Kidney (tissue), 14 donors: Measurements from ENCODE around the gene FAM3C. TPM values are rescaled to one million over a fixed set of nuclear protein-coding genes. Genes with fewer than 3 reads are reported as not detected.

ENCODE experiments used
- DNase-seq, 5 donors: peaks; one replicate each; pipeline ENCODE4 v3.0.0-alpha.2; 2013 to 2020
- FAIRE-seq: peaks from 2 replicates; lab custom pipeline; 2012; peaks lifted over from hg19 to GRCh38; lab: Jason Lieb, UNC
- H3K27ac ChIP-seq, 2 donors: one replicate each; pipeline ENCODE4 v1.7.0; 2013; ENCODE audit warnings: low read depth in 2 of 2, low read length in 2 of 2, inconsistent platforms in 1 of 2
- H3K27me3 ChIP-seq: one replicate; pipeline ENCODE4 v1.7.1; 2013; ENCODE audit warnings: low read length, inconsistent platforms; ENCODE audit not compliant: control insufficient read depth, insufficient read depth
- H3K36me3 ChIP-seq, 3 donors: one replicate each; pipeline versions ENCODE4 v1.7.0 to v1.7.1; 2013; ENCODE audit warnings: low read length in 3 of 3, control low read depth in 1 of 3, inconsistent platforms in 1 of 3; ENCODE audit not compliant: insufficient read depth in 3 of 3, control insufficient read depth in 2 of 3
- H3K4me1 ChIP-seq, 3 donors: one replicate each; pipeline versions ENCODE4 v1.7.0 to v1.7.1; 2013; ENCODE audit warnings: low read length in 3 of 3, inconsistent platforms in 1 of 3, low read depth in 1 of 3; ENCODE audit not compliant: control insufficient read depth in 2 of 3, insufficient read depth in 2 of 3
- H3K4me3 ChIP-seq, 3 donors: one replicate each; pipeline versions ENCODE4 v1.7.0 to v1.8.1; 2013; ENCODE audit warnings: low read length in 3 of 3, control low read depth in 1 of 3, inconsistent platforms in 1 of 3
- H3K9ac ChIP-seq, 3 donors: one replicate each; pipeline versions ENCODE4 v1.7.0 to v1.7.1; 2013; ENCODE audit warnings: low read length in 3 of 3, control low read depth in 1 of 3, inconsistent platforms in 1 of 3
- H3K9me3 ChIP-seq, 3 donors: one replicate each; pipeline versions ENCODE4 v1.7.0 to v1.7.1; 2013; ENCODE audit warnings: low read length in 3 of 3, control low read depth in 1 of 3, inconsistent platforms in 1 of 3; ENCODE audit not compliant: control insufficient read depth in 2 of 3, insufficient read depth in 1 of 3
- intact Hi-C: fragments of 100-400 bp; cut with DNase I; formaldehyde crosslinking; loops from one replicate; pipeline ENCODE4 v1.11.1; 2022
- polyA plus RNA-seq: library from polyadenylated mRNA; stranded (reverse); fragments of 350-450 nt; fragmentation: Illumina TruSeq; extraction: RNeasy Lipid Tissue Mini Kit (QIAGEN cat#74804); gene quantifications from one replicate; pipeline ENCODE4 v1.2.3, GENCODE V29; 2014; ENCODE audit warnings: low read depth, low replicate concordance; ENCODE audit not compliant: insufficient read depth
- total RNA-seq: library from RNA; stranded (reverse); fragmentation: NEBNext Ultra II Directional; extraction: Animal tissue kit (Norgen Biotek cat#: 25700); gene quantifications from one replicate; pipeline ENCODE4 v1.2.1, GENCODE V29; 2021
- TF ChIP-seq, protein P1 (sequence below): IDR thresholded peaks from 3 replicates; pipeline ENCODE4 v1.5.1; 2012; ENCODE audit warnings: mild to moderate bottlenecking, moderate library complexity, borderline replicate concordance; ENCODE audit not compliant: insufficient read depth; ENCODE audit errors: extremely low read depth
- donor health status: control.
- donor health status: control.
- donor health status: control.
- donor health status: control.
- donor health status: control.
- donor health status: DM: yes; HTN: yes; CAD: no.
- donor health status: Normal renal cell carcinoma (clear cell type).

Gene FAM3C
- total and polyA plus RNA-seq, 2 donors from 2014 or later = 49.5 to 82.6 TPM

DNA sequence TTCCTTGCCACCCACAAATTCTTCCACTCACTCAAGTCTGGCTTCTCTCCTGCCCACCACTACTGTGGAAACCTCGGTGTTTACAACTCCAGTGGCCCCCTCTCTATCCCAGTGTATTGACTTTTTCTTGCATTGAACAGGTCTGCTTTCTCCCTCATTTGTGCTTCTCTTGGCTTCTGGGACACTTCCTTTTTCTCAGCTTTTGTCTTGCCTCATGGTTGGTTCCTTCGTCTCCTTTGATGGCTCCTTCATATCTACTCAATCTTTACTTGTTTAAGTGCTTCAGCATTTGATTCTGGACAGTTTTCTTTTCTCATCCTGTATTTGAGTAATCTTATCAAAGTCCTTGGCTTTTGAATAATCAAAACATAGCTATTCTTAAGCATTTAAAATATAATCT lies 35.9 kb upstream of the FAM3C start:
- Histone ChIP-seq H3K36me3 (no peaks in the 10 kb centered on the region), H3K4me1 (no peaks in the 10 kb centered on the region), H3K9me3 (no peaks in the 10 kb centered on the region), H3K4me3 (no peak overlapping the region), H3K9ac (no peak overlapping the region), H3K27ac (no peak overlapping the region), H3K27me3 (no peaks in the 10 kb centered on the region)
- intact Hi-C loops = no loop called here
- FAIRE-seq = no peak
- TF ChIP-seq, protein P1, sequence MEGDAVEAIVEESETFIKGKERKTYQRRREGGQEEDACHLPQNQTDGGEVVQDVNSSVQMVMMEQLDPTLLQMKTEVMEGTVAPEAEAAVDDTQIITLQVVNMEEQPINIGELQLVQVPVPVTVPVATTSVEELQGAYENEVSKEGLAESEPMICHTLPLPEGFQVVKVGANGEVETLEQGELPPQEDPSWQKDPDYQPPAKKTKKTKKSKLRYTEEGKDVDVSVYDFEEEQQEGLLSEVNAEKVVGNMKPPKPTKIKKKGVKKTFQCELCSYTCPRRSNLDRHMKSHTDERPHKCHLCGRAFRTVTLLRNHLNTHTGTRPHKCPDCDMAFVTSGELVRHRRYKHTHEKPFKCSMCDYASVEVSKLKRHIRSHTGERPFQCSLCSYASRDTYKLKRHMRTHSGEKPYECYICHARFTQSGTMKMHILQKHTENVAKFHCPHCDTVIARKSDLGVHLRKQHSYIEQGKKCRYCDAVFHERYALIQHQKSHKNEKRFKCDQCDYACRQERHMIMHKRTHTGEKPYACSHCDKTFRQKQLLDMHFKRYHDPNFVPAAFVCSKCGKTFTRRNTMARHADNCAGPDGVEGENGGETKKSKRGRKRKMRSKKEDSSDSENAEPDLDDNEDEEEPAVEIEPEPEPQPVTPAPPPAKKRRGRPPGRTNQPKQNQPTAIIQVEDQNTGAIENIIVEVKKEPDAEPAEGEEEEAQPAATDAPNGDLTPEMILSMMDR = no peak
- DNase-seq = no peak

GRCh38 chr7:121431389-121431995 lies 35.4 kb upstream of the FAM3C start:
- no peak overlapping the region for H3K4me3 ChIP-seq
- intact Hi-C loops = no loop called here

GRCh38 chr7:121430558-121430957 lies 34.5 kb upstream of the FAM3C start:
- no peak overlapping the region for H3K9ac ChIP-seq
- H3K4me1 ChIP-seq = no peaks in the 10 kb centered on the region
- H3K27ac ChIP-seq = no peak overlapping the region
- DNase-seq (no peak), FAIRE-seq (no peak)
- TF ChIP-seq, protein P1 = no peak
- no peaks in the 10 kb centered on the region for H3K27me3 ChIP-seq
- H3K9me3 ChIP-seq = no peaks in the 10 kb centered on the region
- H3K36me3 ChIP-seq = no peaks in the 10 kb centered on the region
- H3K4me3 ChIP-seq = no peak overlapping the region
- intact Hi-C loops = no loop called here

More at GRCh38 chr7:121431389-121431995, 35.4 kb upstream of the FAM3C start:
- Histone ChIP-seq H3K27me3 (no peaks in the 10 kb centered on the region), H3K36me3 (no peaks in the 10 kb centered on the region), H3K4me1 (no peaks in the 10 kb centered on the region), H3K27ac (no peak overlapping the region), H3K9ac (no peak overlapping the region), H3K9me3 (no peaks in the 10 kb centered on the region)
- FAIRE-seq (no peak), DNase-seq (no peak)
- TF ChIP-seq, protein P1 = no peak

DNA sequence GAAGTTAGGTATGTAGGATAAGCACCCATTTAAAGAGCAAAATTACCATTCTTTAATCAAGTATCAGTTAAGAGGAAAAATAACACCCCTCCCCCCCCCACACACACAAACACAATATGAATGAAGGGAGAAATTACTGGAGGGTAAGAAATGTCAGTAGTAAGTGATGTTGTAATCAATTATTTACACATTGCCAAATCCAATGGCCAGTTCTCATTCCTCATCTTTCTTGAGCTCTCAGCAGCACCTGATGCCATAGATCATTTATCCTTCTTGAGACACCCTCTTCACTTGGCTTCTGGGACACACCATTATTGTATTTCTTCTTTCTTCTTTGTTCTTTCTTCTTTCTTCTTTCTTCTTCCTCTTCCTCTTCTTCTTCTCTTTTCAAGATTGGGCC lies 33.7 kb upstream of the FAM3C start:
- Histone ChIP-seq H3K9me3 (no peaks in the 10 kb centered on the region), H3K27me3 (no peaks in the 10 kb centered on the region), H3K36me3 (no peaks in the 10 kb centered on the region), H3K4me1 (no peaks in the 10 kb centered on the region), H3K4me3 (no peak overlapping the region), H3K27ac (no peak overlapping the region), H3K9ac (no peak overlapping the region)
- DNase-seq (no peak), FAIRE-seq (no peak)
- intact Hi-C loops = no loop called here
- TF ChIP-seq, protein P1 = no peak
